A673 (cell line): ENCODE measurements around the gene TRPV4. TPM values are rescaled to one million over a fixed set of nuclear protein-coding genes. Genes with fewer than 3 reads are reported as not detected.

ENCODE experiments used
- BruUV-seq: library from RNA; stranded (reverse); fragments of 400-500 nt; replicated peaks from 2 replicates; lab custom pipeline; 2021; lab: Mats Ljungman, UMichigan
- CTCF ChIA-PET: fragments of 300-600 bp; sonication (Branson Sonifier 250); formaldehyde crosslinking; loops from one replicate; lab custom pipeline; 2022; ENCODE audit warnings: antibody characterized with exemption; lab: Charles Lee
- POLR2A ChIA-PET: fragments of 300-600 bp; sonication (Branson Sonifier 250); formaldehyde crosslinking; loops from one replicate; lab custom pipeline; 2022; ENCODE audit warnings: antibody characterized with exemption; ENCODE audit not compliant: low non-redundant PET; lab: Charles Lee
- DNase-seq: peaks from one replicate; pipeline ENCODE4 v3.0.0-alpha.2; 2015; ENCODE audit warnings: low spot score
- H3K27ac ChIP-seq: fragments of 200-600 bp; sonication (generic); 2 replicates; pipeline ENCODE4 v1.5.1; 2016; ENCODE audit warnings: mixed run types, low read depth, mild to moderate bottlenecking, mixed read lengths, antibody characterized with exemption, low read length; ENCODE audit not compliant: poor library complexity, severe bottlenecking
- H3K27me3 ChIP-seq: fragments of 200-600 bp; sonication (generic); replicated peaks from 2 replicates; pipeline ENCODE4 v1.6.1; 2017; ENCODE audit warnings: mixed run types, low read depth, mild to moderate bottlenecking, mixed read lengths, antibody characterized with exemption, low read length; ENCODE audit not compliant: insufficient read depth, poor library complexity
- H3K36me3 ChIP-seq: fragments of 200-600 bp; sonication (generic); 2 replicates; pipeline ENCODE4 v1.6.1; 2016; ENCODE audit warnings: mixed run types, mild to moderate bottlenecking, mixed read lengths, antibody characterized with exemption, low read length; ENCODE audit not compliant: insufficient read depth, poor library complexity, severe bottlenecking
- H3K4me1 ChIP-seq: fragments of 200-600 bp; sonication (generic); 2 replicates; pipeline ENCODE4 v1.6.1; 2017; ENCODE audit warnings: mixed run types, mild to moderate bottlenecking, mixed read lengths, antibody characterized with exemption, low read length; ENCODE audit not compliant: insufficient read depth, poor library complexity, severe bottlenecking
- H3K4me3 ChIP-seq: fragments of 200-600 bp; sonication (generic); 2 replicates; pipeline ENCODE4 v1.5.1; 2016; ENCODE audit warnings: low read depth, mixed run types, mild to moderate bottlenecking, mixed read lengths, low read length; ENCODE audit not compliant: poor library complexity, severe bottlenecking
- H3K9me3 ChIP-seq: fragments of 200-600 bp; sonication (generic); 2 replicates; pipeline ENCODE4 v1.6.1; 2016; ENCODE audit warnings: mixed run types, low read depth, mild to moderate bottlenecking, mixed read lengths, antibody characterized with exemption, low read length; ENCODE audit not compliant: poor library complexity, severe bottlenecking
- EZH2 ChIP-seq: fragments of 200-600 bp; sonication (generic); IDR thresholded peaks from 2 replicates; pipeline ENCODE4 v1.6.1; 2017; ENCODE audit warnings: borderline replicate concordance, low read depth, mild to moderate bottlenecking, mixed read lengths, antibody characterized with exemption, low read length; ENCODE audit not compliant: poor library complexity, severe bottlenecking
- intact Hi-C: fragments of 100-400 bp; cut with micrococcal nuclease; formaldehyde crosslinking; loops from one replicate; pipeline ENCODE4 v1.10.0; 2022; ENCODE audit not compliant: unreplicated experiment
- total RNA-seq: library from RNA; stranded (reverse); gene quantifications from 2 replicates; pipeline ENCODE4 v1.2.3, GENCODE V29; 2021
- TF ChIP-seq, protein P1 (sequence below): fragments of 300-800, 200-600 bp; sonication (generic); conservative IDR thresholded peaks from 2 replicates; pipeline ENCODE4 v1.5.1; 2017; ENCODE audit warnings: low read depth, mild to moderate bottlenecking, antibody characterized with exemption, low read length, moderate library complexity, mixed read lengths

TRPV4 gene
- total RNA-seq, 1 experiment from 2014 or later = 0.11 TPM

DNA sequence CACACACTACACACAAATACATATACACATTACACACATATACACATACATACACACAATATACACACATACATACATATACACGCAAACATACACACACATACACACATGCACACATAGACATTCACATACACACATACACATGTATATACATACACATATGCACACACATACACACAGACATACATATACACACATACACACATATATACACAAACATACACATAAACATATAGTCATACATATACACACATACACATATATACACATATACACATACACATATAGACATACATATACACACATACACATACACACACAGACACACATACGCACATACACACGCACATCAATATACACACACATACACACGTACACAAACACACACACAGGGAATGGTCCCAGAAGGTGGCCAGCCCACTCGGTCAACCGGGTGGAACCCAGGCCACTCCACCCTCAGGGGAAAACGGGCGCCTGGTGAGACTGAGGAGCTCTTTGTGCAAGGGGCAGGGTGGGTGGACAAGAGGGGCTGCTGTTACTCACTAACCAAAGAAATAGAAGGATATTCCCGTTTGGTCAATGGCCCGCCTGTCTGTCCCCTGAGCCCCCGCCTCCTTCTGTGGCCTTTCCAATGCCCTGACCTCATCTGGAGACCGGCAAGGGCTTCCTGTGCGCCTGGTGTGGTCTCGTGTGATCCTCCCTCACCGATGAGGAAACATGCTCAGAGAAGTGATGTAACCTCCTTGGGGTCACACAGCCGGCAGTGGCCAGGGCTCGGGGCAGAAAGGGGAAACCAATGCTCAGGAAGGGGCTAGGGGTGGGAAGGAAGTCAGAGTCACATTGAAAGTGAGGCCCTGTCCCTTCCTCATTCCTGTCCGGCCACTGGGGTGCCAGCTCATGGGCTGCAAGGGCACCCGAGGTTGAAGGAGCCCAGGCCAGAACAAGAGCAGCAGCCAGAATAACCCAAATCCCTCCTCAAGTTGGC is 5.3 kb downstream of the TRPV4 start:
- no peaks in the 10 kb centered on the region for H3K27me3 ChIP-seq
- no peak overlapping the region for H3K27ac ChIP-seq
- POLR2A ChIA-PET = no interaction called here
- CTCF ChIA-PET = no interaction called here
- no peak overlapping the region for H3K4me3 ChIP-seq
- no peaks in the 10 kb centered on the region for H3K9me3 ChIP-seq
- BruUV-seq = no TSS peak
- TF ChIP-seq, protein P1, sequence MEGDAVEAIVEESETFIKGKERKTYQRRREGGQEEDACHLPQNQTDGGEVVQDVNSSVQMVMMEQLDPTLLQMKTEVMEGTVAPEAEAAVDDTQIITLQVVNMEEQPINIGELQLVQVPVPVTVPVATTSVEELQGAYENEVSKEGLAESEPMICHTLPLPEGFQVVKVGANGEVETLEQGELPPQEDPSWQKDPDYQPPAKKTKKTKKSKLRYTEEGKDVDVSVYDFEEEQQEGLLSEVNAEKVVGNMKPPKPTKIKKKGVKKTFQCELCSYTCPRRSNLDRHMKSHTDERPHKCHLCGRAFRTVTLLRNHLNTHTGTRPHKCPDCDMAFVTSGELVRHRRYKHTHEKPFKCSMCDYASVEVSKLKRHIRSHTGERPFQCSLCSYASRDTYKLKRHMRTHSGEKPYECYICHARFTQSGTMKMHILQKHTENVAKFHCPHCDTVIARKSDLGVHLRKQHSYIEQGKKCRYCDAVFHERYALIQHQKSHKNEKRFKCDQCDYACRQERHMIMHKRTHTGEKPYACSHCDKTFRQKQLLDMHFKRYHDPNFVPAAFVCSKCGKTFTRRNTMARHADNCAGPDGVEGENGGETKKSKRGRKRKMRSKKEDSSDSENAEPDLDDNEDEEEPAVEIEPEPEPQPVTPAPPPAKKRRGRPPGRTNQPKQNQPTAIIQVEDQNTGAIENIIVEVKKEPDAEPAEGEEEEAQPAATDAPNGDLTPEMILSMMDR = no peak
- no peak for TF ChIP-seq EZH2
- no peaks in the 10 kb centered on the region for H3K36me3 ChIP-seq
- DNase-seq = no peak
- H3K4me1 ChIP-seq = no peaks in the 10 kb centered on the region
- intact Hi-C loops = no loop called here

DNA sequence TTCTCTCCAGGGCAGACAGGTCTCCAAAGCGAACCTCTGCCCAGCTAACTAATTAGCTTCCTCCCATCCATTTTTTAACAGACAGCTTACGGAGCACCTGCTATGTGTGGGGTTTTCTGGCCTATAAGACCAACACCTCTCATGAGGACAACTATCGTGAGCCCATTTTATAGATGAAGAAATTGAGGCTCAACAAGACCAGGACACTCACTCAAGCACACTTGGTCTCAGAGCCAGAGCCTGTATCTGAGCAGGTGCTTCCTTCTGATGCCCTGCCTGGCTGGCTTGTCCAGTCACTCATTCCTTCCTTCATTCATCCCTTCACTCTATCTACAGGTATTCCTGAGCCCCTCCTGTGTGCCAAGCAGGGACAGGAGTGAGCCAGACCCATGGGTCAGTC is 6.1 kb downstream of the TRPV4 start:
- H3K4me1 ChIP-seq = no peaks in the 10 kb centered on the region
- no peak overlapping the region for H3K27ac ChIP-seq
- ChIA-PET CTCF (no interaction called here), POLR2A (no interaction called here)
- TF ChIP-seq EZH2 = no peak
- TF ChIP-seq, protein P1 = no peak
- intact Hi-C loops = no loop called here
- no peaks in the 10 kb centered on the region for H3K27me3 ChIP-seq
- no peak for DNase-seq
- no peak overlapping the region for H3K4me3 ChIP-seq
- BruUV-seq = no TSS peak
- H3K9me3 ChIP-seq = no peaks in the 10 kb centered on the region
- H3K36me3 ChIP-seq = no peaks in the 10 kb centered on the region

GRCh38 chr12:109824731-109825130 is 8.5 kb downstream of the TRPV4 start:
- BruUV-seq = no TSS peak
- ChIA-PET POLR2A (no interaction called here), CTCF (no interaction called here)
- Histone ChIP-seq H3K27me3 (no peaks in the 10 kb centered on the region), H3K27ac (no peak overlapping the region), H3K9me3 (no peaks in the 10 kb centered on the region), H3K4me1 (no peaks in the 10 kb centered on the region), H3K36me3 (no peaks in the 10 kb centered on the region), H3K4me3 (no peak overlapping the region)
- TF ChIP-seq, protein P1 = no peak
- TF ChIP-seq EZH2 = no peak
- intact Hi-C loops = no loop called here
- DNase-seq = no peak
